ENCODE data around the gene CECR2.

GRCh38 chr22:17400305-17400704, 31.0 kb downstream of the CECR2 start:
- TF ChIP-seq POLR2AphosphoS5 (IDR thresholded peaks at IDR 0.05; ENCODE audit: low read depth) (no peak), CTCF (IDR thresholded peaks at IDR 0.05; ENCODE audit: insufficient read depth, low read length) (no peak), REST (IDR thresholded peaks at IDR 0.05; ENCODE audit: insufficient replicate concordance, low read depth) (no peak), SPI1 (IDR thresholded peaks at IDR 0.05; ENCODE audit: borderline replicate concordance, low read depth) (no peak), GABPA (IDR thresholded peaks at IDR 0.05; ENCODE audit: low read depth) (no peak)
